Heart left ventricle (tissue), 13 donors: ENCODE results near the gene MBD3.

Source experiments
- CTCF ChIP-seq, 12 donors: fragments of 200-600 bp; sonication (generic) in 4 of 12; IDR thresholded peaks; one replicate each; pipeline versions ENCODE4 v1.5.0 to v1.8.0; 2018 to 2022; ENCODE audit warnings: antibody characterized with exemption in 12 of 12, mild to moderate bottlenecking in 5 of 12
- POLR2A ChIP-seq, 2 donors: fragments of 450-650 bp; IDR thresholded peaks; one replicate each; pipeline ENCODE4 v1.6.1; 2017; ENCODE audit warnings: antibody characterized with exemption in 2 of 2, mild to moderate bottlenecking in 2 of 2, moderate library complexity in 2 of 2
- donor health status: ischemic (EF 13 %, LVEDD 7.1; RV severe dilation, severe dysfunction).
- donor health status: DM: no; HTN: yes; CAD: no.
- donor health status: DM: no; HTN: no; CAD: no.
- donor health status: ischemic (EF 25% LVEDD 6.9; RV normal size, moderate dysfunction).
- donor health status: ischemic (EF 25% LVEDD 5.7; RV mildly dilated, moderate dysfunction).
- donor health status: ischemic (EF 35%, LVEDD 5.7; RV mildly dilated, moderate dysfunction).
- donor health status: nonischemic (EF 11% LVEDD 7.7; RV severe dilation, severe dysfunction).
- donor health status: DM: yes; HTN: yes; CAD: no.
- donor health status: PGD.
- donor health status: ischemic (EF 29% LVEDD 5.4; RV normal size, mild dysfunction).
- donor health status: nonischemic (EF 23%, LVEDD 6.1; RV moderate dilation, normal function).

DNA sequence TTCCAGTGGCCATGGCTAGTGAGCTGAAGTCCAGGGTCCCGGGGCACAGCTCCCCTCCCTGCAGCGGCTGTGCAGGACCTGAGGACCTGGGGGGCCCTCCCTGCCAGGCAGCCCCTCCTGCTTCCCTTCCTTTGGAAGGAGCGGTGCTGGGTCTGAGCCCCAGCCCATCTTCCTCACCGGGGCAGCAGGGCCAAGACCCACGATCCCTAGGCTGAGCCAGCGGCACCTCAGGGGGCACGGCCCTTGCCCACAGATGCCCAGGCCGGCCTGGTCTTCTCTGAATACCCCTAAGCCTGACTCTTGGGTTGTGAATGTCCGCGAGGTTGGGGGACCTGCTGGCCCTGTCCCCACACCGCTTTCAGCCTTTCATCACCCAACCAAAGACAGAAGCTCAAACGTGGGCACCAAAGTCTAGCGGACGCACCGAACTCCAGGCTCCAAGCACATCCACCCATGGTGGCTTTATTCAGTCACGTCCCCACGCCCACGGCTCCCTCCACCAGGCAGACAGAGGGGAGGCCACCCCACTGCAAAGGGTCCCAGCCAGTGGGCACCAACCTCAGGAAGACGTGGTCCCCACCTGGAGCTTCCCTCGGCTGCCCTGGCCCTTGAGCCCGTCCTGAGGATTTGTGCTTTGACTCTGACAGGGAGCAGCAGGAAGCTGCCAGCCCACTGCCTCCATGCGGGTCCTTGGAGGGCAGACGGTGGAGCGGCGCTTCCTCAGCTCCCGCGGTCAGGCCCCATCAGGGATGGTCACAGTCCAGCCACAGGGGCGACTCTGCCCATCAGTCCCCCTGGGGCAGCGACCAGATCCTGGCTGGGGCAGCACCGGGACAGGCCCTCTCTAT, 16.2 kb downstream of the MBD3 start:
- TF ChIP-seq CTCF (IDR thresholded peaks at IDR 0.05) (no peak), POLR2A (IDR thresholded peaks at IDR 0.05) (no peak)
